Caco-2 (cell line): ENCODE data around the gene TMEM19. TPM values are rescaled to one million over a fixed set of nuclear protein-coding genes. Genes with fewer than 3 reads are reported as not detected.

ENCODE experiments used
- BruUV-seq: library from RNA; stranded (reverse); fragments of 400-500 nt; replicated peaks from 2 replicates; lab custom pipeline; 2021; lab: Mats Ljungman, UMichigan
- CTCF ChIA-PET: fragments of 300-600 bp; sonication (Branson Sonifier 250); formaldehyde crosslinking; loops from one replicate; lab custom pipeline; 2022; ENCODE audit warnings: antibody characterized with exemption; lab: Charles Lee
- POLR2A ChIA-PET: fragments of 300-600 bp; sonication (Branson Sonifier 250); formaldehyde crosslinking; loops from one replicate; lab custom pipeline; 2022; ENCODE audit warnings: antibody characterized with exemption; lab: Charles Lee
- DNase-seq, 2 experiments: peaks; one replicate each; pipeline versions ENCODE4 v3.0.0 to v3.0.0-alpha.2; 2020 to 2022
- H3K27me3 ChIP-seq: replicated peaks from 2 replicates; pipeline ENCODE4 v1.6.0; 2011; ENCODE audit warnings: low read length; ENCODE audit not compliant: control insufficient read depth, insufficient read depth
- H3K36me3 ChIP-seq: 2 replicates; pipeline ENCODE4 v1.5.1; 2011; ENCODE audit warnings: low read length; ENCODE audit not compliant: control insufficient read depth, insufficient read depth
- H3K4me1 ChIP-seq: fragments of 250-450 bp; sonication (Bioruptor Pico); 2 replicates; pipeline ENCODE4 v1.5.1; 2020; ENCODE audit warnings: mild to moderate bottlenecking
- H3K4me3 ChIP-seq: 2 replicates; pipeline ENCODE4 v1.5.1; 2011; ENCODE audit warnings: low read depth, mild to moderate bottlenecking, control low read depth, low read length
- H3K9me3 ChIP-seq: fragments of 250-450 bp; sonication (Bioruptor Pico); 2 replicates; pipeline ENCODE4 v1.5.1; 2020; ENCODE audit warnings: mild to moderate bottlenecking, moderate library complexity
- H3K27ac Mint-ChIP-seq: one replicate; pipeline ENCODE4 v1.8.0; 2022; ENCODE audit warnings: mixed read lengths; ENCODE audit not compliant: unreplicated experiment
- H3K27me3 Mint-ChIP-seq: one replicate; pipeline ENCODE4 v1.8.0; 2022; ENCODE audit warnings: mixed read lengths; ENCODE audit not compliant: insufficient read depth, unreplicated experiment
- H3K36me3 Mint-ChIP-seq: one replicate; pipeline ENCODE4 v1.8.0; 2022; ENCODE audit warnings: mild to moderate bottlenecking, mixed read lengths; ENCODE audit not compliant: insufficient read depth, unreplicated experiment
- H3K4me1 Mint-ChIP-seq: one replicate; pipeline ENCODE4 v1.8.0; 2022; ENCODE audit warnings: low read depth, mixed read lengths; ENCODE audit not compliant: unreplicated experiment
- H3K4me3 Mint-ChIP-seq: one replicate; pipeline ENCODE4 v1.8.0; 2022; ENCODE audit warnings: mild to moderate bottlenecking, moderate library complexity, mixed read lengths; ENCODE audit not compliant: unreplicated experiment
- H3K9me3 Mint-ChIP-seq: one replicate; pipeline ENCODE4 v1.8.0; 2022; ENCODE audit warnings: mixed read lengths; ENCODE audit not compliant: unreplicated experiment
- CTCF ChIP-seq, 2 experiments: fragments of 200-600 bp in 1 of 2; IDR thresholded peaks; 1 replicate in 1 of 2; 2 replicates in 1 of 2; pipeline versions ENCODE4 v1.5.1 to v1.8.0; 2011 to 2022; ENCODE audit warnings: antibody characterized with exemption in 1 of 2, control low read depth in 1 of 2, inconsistent platforms in 1 of 2, low read depth in 1 of 2, low read length in 1 of 2, mild to moderate bottlenecking in 1 of 2, moderate library complexity in 1 of 2; ENCODE audit not compliant: insufficient read depth in 1 of 2, severe bottlenecking in 1 of 2, unreplicated experiment in 1 of 2
- intact Hi-C: fragments of 100-400 bp; cut with micrococcal nuclease; formaldehyde crosslinking; loops from one replicate; pipeline ENCODE4 v1.10.0; 2022; ENCODE audit not compliant: unreplicated experiment
- total RNA-seq: library from RNA; stranded (reverse); gene quantifications from 2 replicates; pipeline ENCODE4 v1.2.3, GENCODE V29; 2022

Gene TMEM19
- total RNA-seq, 1 experiment from 2014 or later: 24.2 TPM

DNA sequence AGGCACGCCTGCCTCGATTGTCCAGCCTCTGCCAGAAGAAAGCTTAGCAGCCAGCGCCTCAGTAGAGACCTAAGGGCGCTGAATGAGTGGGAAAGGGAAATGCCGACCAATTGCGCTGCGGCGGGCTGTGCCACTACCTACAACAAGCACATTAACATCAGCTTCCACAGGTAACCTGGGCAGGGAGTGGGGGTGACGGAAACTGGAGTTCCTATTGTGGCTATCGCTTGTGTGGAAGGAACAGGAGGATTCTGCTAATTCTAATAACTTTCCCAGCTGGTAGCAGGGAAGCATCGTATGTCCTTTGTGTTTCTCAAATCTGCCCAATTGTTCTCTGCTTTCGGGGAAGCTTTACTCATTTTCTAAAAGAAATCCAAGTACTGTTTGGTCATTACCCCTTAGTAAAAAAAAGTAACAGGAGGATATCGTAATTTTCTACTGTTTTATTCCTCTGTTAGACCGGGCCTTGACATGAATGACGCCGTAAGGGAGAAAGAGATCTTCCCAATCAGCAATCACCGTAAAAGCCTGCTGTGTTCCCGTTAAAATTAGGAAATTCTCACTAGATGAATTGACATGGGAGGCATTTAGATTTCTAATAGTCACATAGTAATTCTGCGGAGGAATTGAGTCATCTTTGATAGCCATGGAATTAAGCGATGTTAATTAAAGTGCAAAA lies 21.3 kb upstream of the TMEM19 start:
- no peak for DNase-seq

GRCh38 chr12:71665090-71665463 lies 20.8 kb upstream of the TMEM19 start:
- no peak for TF ChIP-seq CTCF (IDR thresholded peaks at IDR 0.05; ENCODE audit: insufficient read depth in 1 of 2, low read depth in 1 of 2, low read length in 1 of 2, severe bottlenecking in 1 of 2, unreplicated experiment in 1 of 2)

More for the DNA sequence above, 21.3 kb upstream of the TMEM19 start:
- Histone ChIP-seq H3K36me3 (no peaks in the 10 kb centered on the region; the same call in 1 of the 2 replicates), H3K27me3 (no peaks in the 10 kb centered on the region), H3K4me1 (peaks cover 11% of the 10 kb centered on the region; the same call in 1 of the 2 replicates), H3K9me3 (no peaks in the 10 kb centered on the region), H3K4me3 (peak overlapping the region; percentile 78)
- CTCF ChIA-PET: interaction anchor here (0.6 to 2.5 kb wide), 5 partner anchors 13 to 82 kb away, joined by 3 to 16 read pairs (median 3); partner anchors contain the start of gene TMEM19
- Mint-ChIP-seq H3K4me1 (peaks cover 6% of the 10 kb centered on the region), H3K4me3 (peak overlapping the region; percentile 98), H3K36me3 (peaks cover 33% of the 10 kb centered on the region), H3K27me3 (no peaks in the 10 kb centered on the region), H3K9me3 (no peaks in the 10 kb centered on the region), H3K27ac (peak overlapping the region; percentile 99)
- intact Hi-C loops: loop anchor here (1.0 kb wide), 2 partner anchors 22 to 83 kb away; partner anchors contain the start of gene TMEM19
- TSS peak; percentile 80 for BruUV-seq
- no peak for TF ChIP-seq CTCF (IDR thresholded peaks at IDR 0.05; ENCODE audit: insufficient read depth in 1 of 2, low read depth in 1 of 2, low read length in 1 of 2, severe bottlenecking in 1 of 2, unreplicated experiment in 1 of 2)
- POLR2A ChIA-PET: interaction anchor here (1.0 to 2.5 kb wide), 4 partner anchors 21 to 90 kb away, joined by 4 to 49 read pairs (median 8); partner anchors contain the start of genes RAB21 and TMEM19

GRCh38 chr12:71666259-71666658 lies 19.6 kb upstream of the TMEM19 start:
- Mint-ChIP-seq H3K4me1 (peaks cover 11% of the 10 kb centered on the region), H3K27me3 (no peaks in the 10 kb centered on the region), H3K27ac (peak overlapping the region; percentile 99), H3K4me3 (peak overlapping the region; percentile 98), H3K9me3 (no peaks in the 10 kb centered on the region), H3K36me3 (peaks cover 29% of the 10 kb centered on the region)
- POLR2A ChIA-PET: no interaction called here
- no peaks in the 10 kb centered on the region for H3K36me3 ChIP-seq
- H3K4me1 ChIP-seq: peaks cover 11% of the 10 kb centered on the region
- no peaks in the 10 kb centered on the region for H3K9me3 ChIP-seq
- intact Hi-C loops: no loop called here
- no peak for DNase-seq
- no peak for TF ChIP-seq CTCF (IDR thresholded peaks at IDR 0.05; ENCODE audit: insufficient read depth in 1 of 2, low read depth in 1 of 2, low read length in 1 of 2, severe bottlenecking in 1 of 2, unreplicated experiment in 1 of 2)
- CTCF ChIA-PET: no interaction called here
- H3K27me3 ChIP-seq: no peaks in the 10 kb centered on the region
- no TSS peak for BruUV-seq
- no peak overlapping the region for H3K4me3 ChIP-seq

More at GRCh38 chr12:71665090-71665463, 20.8 kb upstream of the TMEM19 start:
- Histone ChIP-seq H3K4me3 (peak overlapping the region; percentile 78), H3K4me1 (peaks cover 7% of the 10 kb centered on the region; the same call in 1 of the 2 replicates), H3K27me3 (no peaks in the 10 kb centered on the region), H3K36me3 (no peaks in the 10 kb centered on the region), H3K9me3 (no peaks in the 10 kb centered on the region)
- Mint-ChIP-seq H3K9me3 (no peaks in the 10 kb centered on the region), H3K4me1 (peaks cover 6% of the 10 kb centered on the region), H3K4me3 (peak overlapping the region; percentile 98), H3K36me3 (peaks cover 29% of the 10 kb centered on the region), H3K27ac (peak overlapping the region; percentile 99), H3K27me3 (no peaks in the 10 kb centered on the region)
- CTCF ChIA-PET: no interaction called here
- no TSS peak for BruUV-seq
- DNase-seq: no peak
- intact Hi-C loops: no loop called here
- POLR2A ChIA-PET: no interaction called here
